Germinal center (tissue), 1 donor: Measurements from ENCODE around the gene CTIF.

Experiments
- DNase-seq: peaks from one replicate; pipeline ENCODE4 v3.0.0; 2012; ENCODE audit warnings: mixed read lengths, low spot score

CTIF gene

GRCh38 chr18:48754559-48754958, 215.7 kb downstream of the CTIF start:
- DNase-seq, result no peak

- no peak for DNase-seq
Observed at GRCh38 chr18:48754993-48755473, 216.2 kb downstream of the CTIF start.

- DNase-seq, result no peak
Observed at GRCh38 chr18:48756511-48757226, 217.8 kb downstream of the CTIF start.

GRCh38 chr18:48757367-48757766, 218.5 kb downstream of the CTIF start:
- DNase-seq, result no peak

- DNase-seq, result no peak
Observed at GRCh38 chr18:48757906-48758305, 219.1 kb downstream of the CTIF start.

- no peak for DNase-seq
Observed at GRCh38 chr18:48761582-48761981, 222.8 kb downstream of the CTIF start.

GRCh38 chr18:48762022-48762421, 223.2 kb downstream of the CTIF start:
- no peak for DNase-seq

GRCh38 chr18:48762836-48763718, 224.2 kb downstream of the CTIF start:
- DNase-seq, result no peak

GRCh38 chr18:48763719-48764100, 224.9 kb downstream of the CTIF start:
- no peak for DNase-seq

- DNase-seq, result no peak
Observed at GRCh38 chr18:48765053-48765452, 226.2 kb downstream of the CTIF start.

- no peak for DNase-seq
Observed at GRCh38 chr18:48766026-48766425, 227.2 kb downstream of the CTIF start.

- no peak for DNase-seq
Observed at GRCh38 chr18:48766487-48766886, 227.7 kb downstream of the CTIF start.

GRCh38 chr18:48767090-48767690, 228.4 kb downstream of the CTIF start:
- DNase-seq, result no peak

- DNase-seq, result no peak
Observed at GRCh38 chr18:48769006-48769636, 230.3 kb downstream of the CTIF start.

- DNase-seq, result no peak
Observed at GRCh38 chr18:48770243-48770642, 231.4 kb downstream of the CTIF start.

- no peak for DNase-seq
Observed at GRCh38 chr18:48771641-48772375, 233.0 kb downstream of the CTIF start.

- no peak for DNase-seq
Observed at GRCh38 chr18:48772457-48772856, 233.6 kb downstream of the CTIF start.

- DNase-seq, result no peak
Observed at GRCh38 chr18:48773821-48774220, 235.0 kb downstream of the CTIF start.

GRCh38 chr18:48774941-48775340, 236.1 kb downstream of the CTIF start:
- DNase-seq, result no peak

GRCh38 chr18:48775372-48776155, 236.7 kb downstream of the CTIF start:
- DNase-seq, result no peak

- DNase-seq, result no peak
Observed at GRCh38 chr18:48776156-48776555, 237.3 kb downstream of the CTIF start.
